ENCODE measurements around the gene P2RX5.

DNA sequence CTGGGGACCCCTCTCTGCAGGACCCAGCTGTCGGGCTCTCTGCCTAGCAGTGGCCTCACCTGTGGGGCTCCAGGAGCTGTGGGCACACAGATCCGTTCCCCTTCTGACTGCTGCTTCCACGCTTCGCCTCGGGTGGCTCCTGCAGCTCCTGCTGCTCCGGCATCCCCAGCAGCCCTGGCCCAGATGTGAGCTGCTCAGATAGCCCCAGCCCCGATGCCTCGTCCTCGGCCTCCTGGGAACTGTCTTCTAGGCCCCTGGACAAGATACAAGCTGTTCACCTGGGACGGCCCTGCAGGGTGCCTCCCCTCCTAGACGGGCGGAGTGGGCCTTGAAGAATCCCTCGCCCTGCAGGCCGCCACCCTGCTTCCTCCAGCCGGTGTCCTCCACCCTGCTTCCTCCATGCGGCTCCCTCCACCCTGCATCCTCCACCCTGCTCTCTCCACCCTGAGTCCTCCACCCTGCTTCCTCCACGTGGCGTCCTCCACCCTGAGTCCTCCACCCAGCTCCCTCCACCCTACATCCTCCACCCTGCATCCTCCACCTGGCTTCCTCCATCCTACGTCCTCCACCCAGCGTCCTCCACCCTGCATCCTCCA lies 16.3 kb downstream of the P2RX5 start:
- TF ChIP-seq POLR2A (IDR thresholded peaks at IDR 0.05), result no peak
- TF ChIP-seq POLR2AphosphoS5 (IDR thresholded peaks at IDR 0.05), result no peak
